ENCODE measurements around the gene CCNF.

CCNF gene

GRCh38 chr16:2505695-2506094 is 76.4 kb downstream of the CCNF start:
- Histone ChIP-seq H3K4me1 (ENCODE audit: insufficient read depth, low read length) (peaks cover 11% of the 10 kb centered on the region), H3K27me3 (ENCODE audit: insufficient read depth, low read length, poor library complexity) (no peaks in the 10 kb centered on the region), H3K79me2 (ENCODE audit: insufficient read depth, low read length) (no peaks in the 10 kb centered on the region), H3K27ac (ENCODE audit: low read length) (no peak overlapping the region), H3K9ac (ENCODE audit: low read depth, low read length) (no peak overlapping the region), H2AFZ (ENCODE audit: low read depth, low read length) (no peak overlapping the region), H3K9me3 (ENCODE audit: insufficient read depth, low read length, severe bottlenecking) (no peaks in the 10 kb centered on the region), H3K4me2 (ENCODE audit: insufficient read depth, low read length) (no peak overlapping the region), H3K4me3 (ENCODE audit: low read depth in 1 of 2, low read length in 2 of 2) (no peak overlapping the region), H4K20me1 (ENCODE audit: insufficient read depth, low read length) (peaks cover 12% of the 10 kb centered on the region), H3K36me3 (ENCODE audit: insufficient read depth, low read length) (peaks cover 13% of the 10 kb centered on the region)
- no peak for TF ChIP-seq EZH2 (IDR thresholded peaks at IDR 0.05; ENCODE audit: borderline replicate concordance, low read depth, low read length, severe bottlenecking)
- TF ChIP-seq CTCF (IDR thresholded peaks at IDR 0.05; ENCODE audit: borderline replicate concordance, extremely low read depth, low read length, poor library complexity, severe bottlenecking): no peak
- ATAC-seq (ENCODE audit: insufficient read depth, low read depth) (no peak), DNase-seq (no peak)

- Histone ChIP-seq H3K9me3 (ENCODE audit: insufficient read depth, low read length, severe bottlenecking) (no peaks in the 10 kb centered on the region), H3K4me3 (ENCODE audit: low read depth in 1 of 2, low read length in 2 of 2) (no peak overlapping the region), H3K4me1 (ENCODE audit: insufficient read depth, low read length) (no peaks in the 10 kb centered on the region), H3K9ac (ENCODE audit: low read depth, low read length) (no peak overlapping the region), H3K36me3 (ENCODE audit: insufficient read depth, low read length) (peaks cover 5% of the 10 kb centered on the region), H3K27ac (ENCODE audit: low read length) (no peak overlapping the region), H4K20me1 (ENCODE audit: insufficient read depth, low read length) (peaks cover 6% of the 10 kb centered on the region), H3K27me3 (ENCODE audit: insufficient read depth, low read length, poor library complexity) (no peaks in the 10 kb centered on the region), H3K79me2 (ENCODE audit: insufficient read depth, low read length) (no peaks in the 10 kb centered on the region), H3K4me2 (ENCODE audit: insufficient read depth, low read length) (no peak overlapping the region), H2AFZ (ENCODE audit: low read depth, low read length) (no peak overlapping the region)
- TF ChIP-seq EZH2 (IDR thresholded peaks at IDR 0.05; ENCODE audit: borderline replicate concordance, low read depth, low read length, severe bottlenecking) (no peak), CTCF (IDR thresholded peaks at IDR 0.05; ENCODE audit: borderline replicate concordance, extremely low read depth, low read length, poor library complexity, severe bottlenecking) (no peak)
- DNase-seq (no peak), ATAC-seq (ENCODE audit: insufficient read depth, low read depth) (no peak)
Measured at GRCh38 chr16:2507052-2507659, 77.9 kb downstream of the CCNF start.

GRCh38 chr16:2507665-2508064 is 78.4 kb downstream of the CCNF start:
- H2AFZ ChIP-seq (ENCODE audit: low read depth, low read length): no peak overlapping the region
- H3K27me3 ChIP-seq (ENCODE audit: insufficient read depth, low read length, poor library complexity): no peaks in the 10 kb centered on the region
- H3K9ac ChIP-seq (ENCODE audit: low read depth, low read length): no peak overlapping the region
- no peaks in the 10 kb centered on the region; the same call in 1 of the 2 replicates for H3K36me3 ChIP-seq (ENCODE audit: insufficient read depth, low read length)
- DNase-seq: no peak
- H3K9me3 ChIP-seq (ENCODE audit: insufficient read depth, low read length, severe bottlenecking): no peaks in the 10 kb centered on the region
- H3K79me2 ChIP-seq (ENCODE audit: insufficient read depth, low read length): no peaks in the 10 kb centered on the region
- ATAC-seq (ENCODE audit: insufficient read depth, low read depth): no peak
- no peak overlapping the region for H3K4me3 ChIP-seq (ENCODE audit: low read depth in 1 of 2, low read length in 2 of 2)
- peaks cover 2% of the 10 kb centered on the region for H3K4me1 ChIP-seq (ENCODE audit: insufficient read depth, low read length)
- H3K4me2 ChIP-seq (ENCODE audit: insufficient read depth, low read length): no peak overlapping the region
- peaks cover under 1% of the 10 kb centered on the region; the same call in 1 of the 2 replicates for H4K20me1 ChIP-seq (ENCODE audit: insufficient read depth, low read length)
- H3K27ac ChIP-seq (ENCODE audit: low read length): no peak overlapping the region
- TF ChIP-seq EZH2 (IDR thresholded peaks at IDR 0.05; ENCODE audit: borderline replicate concordance, low read depth, low read length, severe bottlenecking) (no peak), CTCF (IDR thresholded peaks at IDR 0.05; ENCODE audit: borderline replicate concordance, extremely low read depth, low read length, poor library complexity, severe bottlenecking) (no peak)

Data from DND-41 (cell line).